ENCODE data around the gene GP2.

GP2 gene

GRCh38 chr16:20344611-20345010 lies 17.3 kb upstream of the GP2 start:
- TF ChIP-seq, protein P1, sequence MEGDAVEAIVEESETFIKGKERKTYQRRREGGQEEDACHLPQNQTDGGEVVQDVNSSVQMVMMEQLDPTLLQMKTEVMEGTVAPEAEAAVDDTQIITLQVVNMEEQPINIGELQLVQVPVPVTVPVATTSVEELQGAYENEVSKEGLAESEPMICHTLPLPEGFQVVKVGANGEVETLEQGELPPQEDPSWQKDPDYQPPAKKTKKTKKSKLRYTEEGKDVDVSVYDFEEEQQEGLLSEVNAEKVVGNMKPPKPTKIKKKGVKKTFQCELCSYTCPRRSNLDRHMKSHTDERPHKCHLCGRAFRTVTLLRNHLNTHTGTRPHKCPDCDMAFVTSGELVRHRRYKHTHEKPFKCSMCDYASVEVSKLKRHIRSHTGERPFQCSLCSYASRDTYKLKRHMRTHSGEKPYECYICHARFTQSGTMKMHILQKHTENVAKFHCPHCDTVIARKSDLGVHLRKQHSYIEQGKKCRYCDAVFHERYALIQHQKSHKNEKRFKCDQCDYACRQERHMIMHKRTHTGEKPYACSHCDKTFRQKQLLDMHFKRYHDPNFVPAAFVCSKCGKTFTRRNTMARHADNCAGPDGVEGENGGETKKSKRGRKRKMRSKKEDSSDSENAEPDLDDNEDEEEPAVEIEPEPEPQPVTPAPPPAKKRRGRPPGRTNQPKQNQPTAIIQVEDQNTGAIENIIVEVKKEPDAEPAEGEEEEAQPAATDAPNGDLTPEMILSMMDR (IDR thresholded peaks at IDR 0.05; ENCODE audit: low read depth, low read length): no peak

GRCh38 chr16:20339744-20340143 lies 12.4 kb upstream of the GP2 start:
- TF ChIP-seq, protein P1 (IDR thresholded peaks at IDR 0.05; ENCODE audit: low read depth, low read length): no peak
- no peak for DNase-seq (ENCODE audit: low read depth in 2 of 2)
- H3K4me3 ChIP-seq (replicated peaks in 1 of 2; ENCODE audit: low read depth in 2 of 2, low read length in 2 of 2): no peak overlapping the region

More at GRCh38 chr16:20344611-20345010, 17.3 kb upstream of the GP2 start:
- no peak overlapping the region for H3K4me3 ChIP-seq (replicated peaks in 1 of 2; ENCODE audit: low read depth in 2 of 2, low read length in 2 of 2)
- no peak for DNase-seq (ENCODE audit: low read depth in 2 of 2)

DNA sequence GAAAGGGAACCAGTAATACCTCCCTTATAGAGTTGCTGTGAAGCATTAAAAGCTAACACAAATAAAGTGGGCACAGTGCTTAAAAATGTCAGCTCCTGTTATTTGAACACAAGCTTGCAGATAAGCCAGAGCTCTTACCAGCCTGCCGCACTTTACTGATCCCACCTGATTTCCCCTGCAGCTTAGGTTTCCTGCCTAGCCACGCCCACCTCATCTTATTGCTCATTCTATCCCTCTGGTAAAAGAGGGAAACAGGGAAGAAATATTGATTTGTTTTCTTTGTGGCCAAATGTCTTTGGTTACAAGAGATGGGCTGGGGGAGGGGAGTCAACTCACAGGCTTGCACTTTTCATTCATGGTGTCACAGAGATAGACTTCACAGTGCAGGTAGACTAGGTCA lies 9.6 kb upstream of the GP2 start:
- TF ChIP-seq, protein P1 (IDR thresholded peaks at IDR 0.05; ENCODE audit: low read depth, low read length): no peak
- DNase-seq (ENCODE audit: low read depth in 2 of 2): no peak
- no peak overlapping the region for H3K4me3 ChIP-seq (replicated peaks in 1 of 2; ENCODE audit: low read depth in 2 of 2, low read length in 2 of 2)

GRCh38 chr16:20334396-20334795 lies 7.1 kb upstream of the GP2 start:
- TF ChIP-seq, protein P1 (IDR thresholded peaks at IDR 0.05; ENCODE audit: low read depth, low read length): no peak
- H3K4me3 ChIP-seq (replicated peaks in 1 of 2; ENCODE audit: low read depth in 2 of 2, low read length in 2 of 2): no peak overlapping the region
- no peak for DNase-seq (ENCODE audit: low read depth in 2 of 2)

- TF ChIP-seq, protein P1 (IDR thresholded peaks at IDR 0.05; ENCODE audit: low read depth, low read length): no peak
- no peak overlapping the region for H3K4me3 ChIP-seq (replicated peaks in 1 of 2; ENCODE audit: low read depth in 2 of 2, low read length in 2 of 2)
- no peak for DNase-seq (ENCODE audit: low read depth in 2 of 2)
Measured at GRCh38 chr16:20333120-20333519, 5.8 kb upstream of the GP2 start.

GRCh38 chr16:20332411-20332810 lies 5.1 kb upstream of the GP2 start:
- H3K4me3 ChIP-seq (replicated peaks in 1 of 2; ENCODE audit: low read depth in 2 of 2, low read length in 2 of 2): no peak overlapping the region
- DNase-seq (ENCODE audit: low read depth in 2 of 2): no peak
- TF ChIP-seq, protein P1 (IDR thresholded peaks at IDR 0.05; ENCODE audit: low read depth, low read length): no peak

GRCh38 chr16:20331635-20332034 lies 4.3 kb upstream of the GP2 start:
- H3K4me3 ChIP-seq (replicated peaks in 1 of 2; ENCODE audit: low read depth in 2 of 2, low read length in 2 of 2): no peak overlapping the region
- no peak for DNase-seq (ENCODE audit: low read depth in 2 of 2)
- TF ChIP-seq, protein P1 (IDR thresholded peaks at IDR 0.05; ENCODE audit: low read depth, low read length): no peak

Data from cardiac fibroblast (primary cell).